ENCODE data around the gene DCLRE1B.
"Not testable (repeated sequence)": the region's sequence is repeated elsewhere in the genome, so short reads cannot be mapped to it uniquely, and the experiment has no call there.

DCLRE1B gene

DNA sequence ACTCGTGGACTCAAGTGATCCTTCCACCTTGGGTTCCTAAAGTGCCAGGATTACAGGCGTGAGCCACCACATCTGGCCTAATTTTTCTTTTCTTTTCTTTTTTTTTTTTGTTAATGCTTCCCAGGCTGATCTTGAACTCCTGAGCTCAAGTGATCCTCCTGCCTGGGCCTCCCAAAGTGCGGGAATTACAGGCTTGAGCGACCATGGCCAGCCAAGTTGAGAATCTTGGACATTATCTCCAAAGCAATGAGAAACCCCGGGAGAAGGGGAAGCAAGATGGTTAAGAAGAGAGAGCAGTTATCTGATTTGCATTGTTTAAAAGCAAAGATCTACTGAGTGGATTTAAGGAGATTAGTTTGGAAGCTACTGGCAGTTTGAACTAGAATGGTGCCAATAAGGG is 33.1 kb downstream of the DCLRE1B start:
- Histone ChIP-seq H3K36me3 (ENCODE audit: insufficient read depth, low read length) (peaks cover 20% of the 10 kb centered on the region), H3K4me1 (ENCODE audit: control insufficient read depth, insufficient read depth, low read length, unreplicated experiment) (peaks cover 13% of the 10 kb centered on the region), H3K79me2 (ENCODE audit: control insufficient read depth, insufficient read depth, low read length, unreplicated experiment) (peaks cover 81% of the 10 kb centered on the region), H3K27ac (ENCODE audit: low read depth, low read length) (no peak overlapping the region), H3K4me3 (ENCODE audit: low read depth, low read length) (no peak overlapping the region), H3K27me3 (ENCODE audit: insufficient read depth, low read length) (no peaks in the 10 kb centered on the region), H2AFZ (ENCODE audit: low read length, unreplicated experiment) (no peak overlapping the region)

- peaks cover 70% of the 10 kb centered on the region for H3K79me2 ChIP-seq (ENCODE audit: control insufficient read depth, insufficient read depth, low read length, unreplicated experiment)
- no peak overlapping the region for H3K4me3 ChIP-seq (ENCODE audit: low read depth, low read length)
These were observed 35.5 kb downstream of the DCLRE1B start for GRCh38 chr1:113940365-113941244.

DNA sequence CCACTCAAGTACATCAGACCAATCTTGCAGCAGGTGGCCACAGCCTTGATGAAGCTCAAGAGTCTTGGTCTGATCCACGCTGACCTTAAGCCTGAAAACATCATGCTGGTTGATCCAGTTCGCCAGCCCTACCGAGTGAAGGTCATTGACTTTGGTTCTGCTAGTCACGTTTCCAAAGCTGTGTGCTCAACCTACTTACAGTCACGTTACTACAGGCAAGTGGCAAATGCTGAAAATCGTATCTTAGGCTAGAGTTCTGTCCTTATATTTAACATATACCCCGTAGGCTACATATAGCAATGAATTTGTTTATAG is 36.1 kb downstream of the DCLRE1B start:
- Histone ChIP-seq H3K27ac (ENCODE audit: low read depth, low read length) (no peak overlapping the region), H3K27me3 (ENCODE audit: insufficient read depth, low read length) (no peaks in the 10 kb centered on the region), H3K79me2 (ENCODE audit: control insufficient read depth, insufficient read depth, low read length, unreplicated experiment) (peaks cover 71% of the 10 kb centered on the region), H3K36me3 (ENCODE audit: insufficient read depth, low read length) (peaks cover 27% of the 10 kb centered on the region), H2AFZ (ENCODE audit: low read length, unreplicated experiment) (no peak overlapping the region), H3K4me3 (ENCODE audit: low read depth, low read length) (no peak overlapping the region), H3K4me1 (ENCODE audit: control insufficient read depth, insufficient read depth, low read length, unreplicated experiment) (peaks cover 13% of the 10 kb centered on the region)

More at GRCh38 chr1:113940365-113941244, 35.5 kb downstream of the DCLRE1B start:
- Histone ChIP-seq H3K27me3 (ENCODE audit: insufficient read depth, low read length) (no peaks in the 10 kb centered on the region), H2AFZ (ENCODE audit: low read length, unreplicated experiment) (no peak overlapping the region), H3K4me1 (ENCODE audit: control insufficient read depth, insufficient read depth, low read length, unreplicated experiment) (peaks cover 13% of the 10 kb centered on the region), H3K27ac (ENCODE audit: low read depth, low read length) (no peak overlapping the region), H3K36me3 (ENCODE audit: insufficient read depth, low read length) (peaks cover 27% of the 10 kb centered on the region)

GRCh38 chr1:113942527-113942926 is 37.4 kb downstream of the DCLRE1B start:
- Histone ChIP-seq H3K4me1 (ENCODE audit: control insufficient read depth, insufficient read depth, low read length, unreplicated experiment) (peaks cover 11% of the 10 kb centered on the region), H3K27me3 (ENCODE audit: insufficient read depth, low read length) (no peaks in the 10 kb centered on the region), H3K36me3 (ENCODE audit: insufficient read depth, low read length) (peaks cover 27% of the 10 kb centered on the region), H2AFZ (ENCODE audit: low read length, unreplicated experiment) (no peak overlapping the region), H3K4me3 (ENCODE audit: low read depth, low read length) (no peak overlapping the region), H3K27ac (ENCODE audit: low read depth, low read length) (no peak overlapping the region), H3K79me2 (ENCODE audit: control insufficient read depth, insufficient read depth, low read length, unreplicated experiment) (peaks cover 71% of the 10 kb centered on the region)

- Histone ChIP-seq H3K4me1 (ENCODE audit: control insufficient read depth, insufficient read depth, low read length, unreplicated experiment) (peaks cover 16% of the 10 kb centered on the region), H2AFZ (ENCODE audit: low read length, unreplicated experiment) (no peak overlapping the region), H3K79me2 (ENCODE audit: control insufficient read depth, insufficient read depth, low read length, unreplicated experiment) (peaks cover 67% of the 10 kb centered on the region), H3K36me3 (ENCODE audit: insufficient read depth, low read length) (peaks cover 27% of the 10 kb centered on the region), H3K4me3 (ENCODE audit: low read depth, low read length) (no peak overlapping the region), H3K27me3 (ENCODE audit: insufficient read depth, low read length) (no peaks in the 10 kb centered on the region), H3K27ac (ENCODE audit: low read depth, low read length) (no peak overlapping the region)
These were observed 38.1 kb downstream of the DCLRE1B start for GRCh38 chr1:113943028-113943811.

DNA sequence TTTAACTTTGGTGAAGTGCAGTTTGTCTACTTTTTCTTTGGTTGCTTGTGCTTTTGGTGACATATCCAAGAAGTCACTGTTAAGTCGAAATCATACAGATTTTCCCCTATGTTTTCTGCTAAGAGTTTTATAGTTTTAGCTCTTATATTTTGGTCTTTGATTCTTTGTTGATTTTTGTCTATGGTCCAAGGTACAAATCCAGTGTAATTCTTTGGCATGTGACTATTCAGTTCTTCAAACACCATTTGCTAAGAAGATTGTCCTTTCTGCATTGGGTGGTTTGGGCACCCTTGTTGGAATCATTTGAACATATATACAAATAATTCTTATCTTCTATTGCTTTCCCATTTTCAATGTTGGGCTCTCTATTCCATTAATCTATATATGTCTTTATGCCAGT is 40.2 kb downstream of the DCLRE1B start:
- H3K27ac ChIP-seq (ENCODE audit: low read depth, low read length): no peak overlapping the region
- H3K79me2 ChIP-seq (ENCODE audit: control insufficient read depth, insufficient read depth, low read length, unreplicated experiment): peaks cover 66% of the 10 kb centered on the region
- H2AFZ ChIP-seq (ENCODE audit: low read length, unreplicated experiment): no peak overlapping the region
- no peaks in the 10 kb centered on the region for H3K27me3 ChIP-seq (ENCODE audit: insufficient read depth, low read length)
- peaks cover 18% of the 10 kb centered on the region for H3K4me1 ChIP-seq (ENCODE audit: control insufficient read depth, insufficient read depth, low read length, unreplicated experiment)
- H3K36me3 ChIP-seq (ENCODE audit: insufficient read depth, low read length): peaks cover 25% of the 10 kb centered on the region
- H3K4me3 ChIP-seq (ENCODE audit: low read depth, low read length): no peak overlapping the region

DNA sequence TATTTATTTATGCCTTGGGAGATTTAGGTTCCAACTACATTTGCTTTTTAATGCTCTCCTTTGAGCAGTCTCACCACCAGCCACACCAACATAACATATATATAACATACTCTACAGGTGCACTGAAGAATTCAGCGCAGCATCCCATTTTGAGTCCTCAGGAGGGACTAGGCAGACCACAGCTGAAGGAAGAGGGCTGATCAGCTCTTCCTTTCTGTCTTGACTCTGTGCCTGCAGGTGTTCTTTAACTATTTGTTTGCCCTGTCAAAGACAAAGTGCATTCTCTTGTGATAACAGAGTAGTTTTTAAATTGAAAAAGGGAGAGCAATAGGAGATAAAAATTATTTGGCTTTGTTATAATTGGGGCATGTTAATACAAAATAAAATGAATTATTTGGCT is 41.0 kb downstream of the DCLRE1B start:
- Histone ChIP-seq H3K79me2 (ENCODE audit: control insufficient read depth, insufficient read depth, low read length, unreplicated experiment) (peaks cover 65% of the 10 kb centered on the region), H3K36me3 (ENCODE audit: insufficient read depth, low read length) (peaks cover 17% of the 10 kb centered on the region), H3K27me3 (ENCODE audit: insufficient read depth, low read length) (no peaks in the 10 kb centered on the region), H3K27ac (ENCODE audit: low read depth, low read length) (no peak overlapping the region), H2AFZ (ENCODE audit: low read length, unreplicated experiment) (no peak overlapping the region), H3K4me3 (ENCODE audit: low read depth, low read length) (no peak overlapping the region), H3K4me1 (ENCODE audit: control insufficient read depth, insufficient read depth, low read length, unreplicated experiment) (peaks cover 18% of the 10 kb centered on the region)

- Histone ChIP-seq H2AFZ (ENCODE audit: low read length, unreplicated experiment) (no peak overlapping the region), H3K4me3 (ENCODE audit: low read depth, low read length) (no peak overlapping the region), H3K27me3 (ENCODE audit: insufficient read depth, low read length) (no peaks in the 10 kb centered on the region), H3K4me1 (ENCODE audit: control insufficient read depth, insufficient read depth, low read length, unreplicated experiment) (peaks cover 18% of the 10 kb centered on the region), H3K27ac (ENCODE audit: low read depth, low read length) (no peak overlapping the region), H3K79me2 (ENCODE audit: control insufficient read depth, insufficient read depth, low read length, unreplicated experiment) (peaks cover 65% of the 10 kb centered on the region), H3K36me3 (ENCODE audit: insufficient read depth, low read length) (peaks cover 14% of the 10 kb centered on the region)
These were observed 41.7 kb downstream of the DCLRE1B start for GRCh38 chr1:113946678-113947387.

DNA sequence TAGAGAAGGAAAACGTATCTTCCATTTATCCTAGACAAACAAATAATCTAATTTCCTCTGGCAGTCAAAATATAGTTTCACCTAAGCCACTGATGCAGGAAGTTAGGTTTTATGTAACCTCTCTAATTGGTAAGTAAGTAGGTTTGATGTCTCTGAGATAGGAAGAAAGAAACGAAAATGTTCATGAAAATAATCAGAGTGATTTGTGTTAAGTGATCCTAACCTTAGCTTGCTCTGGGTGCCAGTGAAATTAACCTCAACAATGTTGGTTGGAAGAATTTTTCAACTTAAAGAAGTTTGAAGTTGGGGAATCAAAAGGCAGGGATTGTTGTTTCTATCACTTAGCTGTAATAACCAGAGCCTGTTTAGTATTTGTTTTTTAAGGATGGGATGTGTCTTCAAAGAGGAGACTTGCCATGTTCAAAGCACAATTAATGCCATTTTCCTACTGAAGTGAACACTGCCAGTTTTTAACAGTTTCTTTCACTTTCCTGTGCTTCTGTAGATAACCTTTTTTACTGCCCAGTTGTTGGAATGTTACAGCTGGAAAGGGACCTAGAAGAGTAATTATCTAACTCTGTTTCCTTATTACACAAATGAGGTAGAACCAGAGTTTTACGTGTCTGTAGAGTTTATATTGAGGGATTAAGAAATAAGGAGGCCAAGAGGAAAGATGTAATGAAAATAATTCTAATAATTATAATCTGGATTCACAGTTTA is 42.4 kb downstream of the DCLRE1B start:
- H3K79me2 ChIP-seq (ENCODE audit: control insufficient read depth, insufficient read depth, low read length, unreplicated experiment): peaks cover 69% of the 10 kb centered on the region
- H3K36me3 ChIP-seq (ENCODE audit: insufficient read depth, low read length): peaks cover 11% of the 10 kb centered on the region
- H3K27me3 ChIP-seq (ENCODE audit: insufficient read depth, low read length): no peaks in the 10 kb centered on the region
- H3K27ac ChIP-seq (ENCODE audit: low read depth, low read length): no peak overlapping the region
- H3K4me1 ChIP-seq (ENCODE audit: control insufficient read depth, insufficient read depth, low read length, unreplicated experiment): peaks cover 18% of the 10 kb centered on the region
- no peak overlapping the region for H3K4me3 ChIP-seq (ENCODE audit: low read depth, low read length)
- H2AFZ ChIP-seq (ENCODE audit: low read length, unreplicated experiment): no peak overlapping the region

- H3K27ac ChIP-seq (ENCODE audit: low read depth, low read length): not testable (repeated sequence)
These were observed 43.0 kb downstream of the DCLRE1B start for GRCh38 chr1:113948151-113948550.

More at GRCh38 chr1:113948151-113948550, 43.0 kb downstream of the DCLRE1B start:
- Histone ChIP-seq H3K79me2 (ENCODE audit: control insufficient read depth, insufficient read depth, low read length, unreplicated experiment) (peaks cover 68% of the 10 kb centered on the region), H3K4me1 (ENCODE audit: control insufficient read depth, insufficient read depth, low read length, unreplicated experiment) (peaks cover 18% of the 10 kb centered on the region)
- not testable (repeated sequence) for H3K36me3 ChIP-seq (ENCODE audit: insufficient read depth, low read length); H2AFZ ChIP-seq (ENCODE audit: low read length, unreplicated experiment); H3K27me3 ChIP-seq (ENCODE audit: insufficient read depth, low read length); H3K4me3 ChIP-seq (ENCODE audit: low read depth, low read length)

Data from ACC112 (cell line).